Measurements from ENCODE around the gene HOXB5. TPM values are rescaled to one million over a fixed set of nuclear protein-coding genes. Genes with fewer than 3 reads are reported as not detected.

The HOXB5 gene
- total and polyA plus RNA-seq, 11 donors, result 0.04 to 1.0 (median 0.17) TPM; not detected in 6

DNA sequence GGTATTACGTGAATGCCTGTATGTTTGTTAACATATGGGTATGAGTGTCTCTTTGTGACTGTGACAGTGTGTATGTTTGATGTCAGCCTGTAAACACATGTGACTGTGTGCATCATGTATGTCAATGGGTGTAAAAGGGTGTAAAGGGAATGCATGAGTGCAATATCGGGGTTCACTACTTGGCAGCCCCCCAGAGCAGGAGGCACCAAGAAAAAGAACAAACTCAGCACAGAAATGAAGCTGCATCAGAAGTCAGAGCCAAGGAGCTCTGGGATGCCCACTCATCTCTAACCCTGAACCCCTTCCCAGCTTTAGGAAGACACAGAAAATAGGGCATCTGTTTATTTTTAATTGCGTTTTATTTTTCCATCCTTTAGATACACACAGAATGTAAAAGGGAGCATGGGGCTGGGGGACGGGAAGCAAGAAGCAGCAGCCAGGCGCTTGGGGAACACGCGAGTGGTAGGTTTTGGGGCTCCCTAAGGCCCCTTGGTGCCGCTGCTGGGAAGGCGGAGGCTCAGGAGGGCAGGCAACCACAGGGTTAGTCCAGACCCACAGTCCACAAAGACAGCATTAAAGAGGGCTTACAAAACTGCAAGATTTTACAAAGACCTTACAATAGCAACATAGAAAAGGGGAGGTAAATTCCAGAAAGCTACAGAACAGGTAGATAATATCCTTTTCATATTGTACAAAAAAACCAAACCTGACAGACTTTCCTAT lies 13.5 kb upstream of the HOXB5 start:
- DNase-seq (no peak), ATAC-seq (no peak)
- 25 to 41% (median 32%) methylated on average over 9 of the region's 9 CpGs for WGBS, 4 donors
- no peaks in the 10 kb centered on the region for H3K36me3 ChIP-seq
- H3K9me3 ChIP-seq, result peaks cover 0 to 3% (median 0%) of the 10 kb centered on the region in 12 donors
- H3K4me3 ChIP-seq, result no peak overlapping the region
- intact Hi-C loops (cut with DNase I), result no loop called here
- H3K27ac ChIP-seq, result no peak overlapping the region
- H3K4me1 ChIP-seq, result peaks cover 0 to 31% (median 11%) of the 10 kb centered on the region in 12 donors
- TF ChIP-seq, protein P1, sequence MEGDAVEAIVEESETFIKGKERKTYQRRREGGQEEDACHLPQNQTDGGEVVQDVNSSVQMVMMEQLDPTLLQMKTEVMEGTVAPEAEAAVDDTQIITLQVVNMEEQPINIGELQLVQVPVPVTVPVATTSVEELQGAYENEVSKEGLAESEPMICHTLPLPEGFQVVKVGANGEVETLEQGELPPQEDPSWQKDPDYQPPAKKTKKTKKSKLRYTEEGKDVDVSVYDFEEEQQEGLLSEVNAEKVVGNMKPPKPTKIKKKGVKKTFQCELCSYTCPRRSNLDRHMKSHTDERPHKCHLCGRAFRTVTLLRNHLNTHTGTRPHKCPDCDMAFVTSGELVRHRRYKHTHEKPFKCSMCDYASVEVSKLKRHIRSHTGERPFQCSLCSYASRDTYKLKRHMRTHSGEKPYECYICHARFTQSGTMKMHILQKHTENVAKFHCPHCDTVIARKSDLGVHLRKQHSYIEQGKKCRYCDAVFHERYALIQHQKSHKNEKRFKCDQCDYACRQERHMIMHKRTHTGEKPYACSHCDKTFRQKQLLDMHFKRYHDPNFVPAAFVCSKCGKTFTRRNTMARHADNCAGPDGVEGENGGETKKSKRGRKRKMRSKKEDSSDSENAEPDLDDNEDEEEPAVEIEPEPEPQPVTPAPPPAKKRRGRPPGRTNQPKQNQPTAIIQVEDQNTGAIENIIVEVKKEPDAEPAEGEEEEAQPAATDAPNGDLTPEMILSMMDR (IDR thresholded peaks at IDR 0.05), result no peak
- no peak for TF ChIP-seq POLR2A (IDR thresholded peaks at IDR 0.05)
- peaks cover 82 to 100% (median 100%) of the 10 kb centered on the region in 9 donors for H3K27me3 ChIP-seq

GRCh38 chr17:48605991-48606891 lies 12.7 kb upstream of the HOXB5 start:
- ATAC-seq (no peak), DNase-seq (no peak)
- no peaks in the 10 kb centered on the region for H3K36me3 ChIP-seq
- H3K9me3 ChIP-seq, result peaks cover 0 to 3% (median 0%) of the 10 kb centered on the region in 12 donors
- H3K4me1 ChIP-seq, result peaks cover 0 to 24% (median 11%) of the 10 kb centered on the region in 12 donors
- intact Hi-C loops (cut with DNase I), result no loop called here
- H3K4me3 ChIP-seq, result no peak overlapping the region
- 21 to 29% (median 21%) methylated on average over 41 of the region's 41 CpGs for WGBS, 4 donors
- H3K27me3 ChIP-seq, result peaks cover 82 to 100% (median 100%) of the 10 kb centered on the region in 9 donors
- no peak overlapping the region for H3K27ac ChIP-seq
- TF ChIP-seq, protein P1 (IDR thresholded peaks at IDR 0.05), result no peak
- TF ChIP-seq POLR2A (IDR thresholded peaks at IDR 0.05), result no peak

- TF ChIP-seq, protein P1 (IDR thresholded peaks at IDR 0.05), result no peak
- TF ChIP-seq POLR2A (IDR thresholded peaks at IDR 0.05), result no peak
Measured at GRCh38 chr17:48605409-48605919, 11.9 kb upstream of the HOXB5 start.

More at GRCh38 chr17:48605409-48605919, 11.9 kb upstream of the HOXB5 start:
- intact Hi-C loops (cut with DNase I), result no loop called here
- ATAC-seq, result no peak
- Histone ChIP-seq H3K36me3 (no peaks in the 10 kb centered on the region), H3K4me3 (no peak overlapping the region), H3K9me3 (peaks cover 0 to 3% (median 0%) of the 10 kb centered on the region in 12 donors), H3K27me3 (peaks cover 78 to 100% (median 98%) of the 10 kb centered on the region in 9 donors), H3K27ac (no peak overlapping the region), H3K4me1 (peaks cover 0 to 16% (median 6%) of the 10 kb centered on the region in 12 donors)
- no peak for DNase-seq
- 9 to 17% (median 15%) methylated on average over 9 to 10 of the region's 10 CpGs for WGBS, 4 donors
